Tibial nerve (tissue), 4 donors: ENCODE results near the gene NR3C1. TPM values are rescaled to one million over a fixed set of nuclear protein-coding genes. Genes with fewer than 3 reads are reported as not detected.

Experiments
- DNase-seq, 2 donors: peaks; one replicate each; pipeline ENCODE4 v3.0.0-alpha.2; 2019; ENCODE audit warnings: low spot score in 2 of 2
- H3K27ac ChIP-seq, 4 donors: fragments of 200-600 bp; sonication (generic) in 3 of 4; one replicate each; pipeline ENCODE4 v1.5.1; 2017 to 2019; ENCODE audit warnings: mild to moderate bottlenecking in 1 of 4
- H3K27me3 ChIP-seq, 2 donors: fragments of 200-600 bp; sonication (generic) in 1 of 2; one replicate each; pipeline versions ENCODE4 v1.5.1 to v1.6.0; 2017 to 2019
- H3K36me3 ChIP-seq, 3 donors: fragments of 200-600 bp; sonication (generic); one replicate each; pipeline ENCODE4 v1.5.1; 2018 to 2019
- H3K4me1 ChIP-seq, 4 donors: fragments of 200-600 bp; sonication (generic) in 3 of 4; one replicate each; pipeline ENCODE4 v1.5.1; 2017 to 2019
- H3K4me3 ChIP-seq, 4 donors: fragments of 200-600 bp; sonication (generic) in 3 of 4; one replicate each; pipeline ENCODE4 v1.5.1; 2017 to 2019; ENCODE audit warnings: mild to moderate bottlenecking in 1 of 4, moderate library complexity in 1 of 4
- H3K9me3 ChIP-seq, 4 donors: fragments of 200-600 bp; sonication (generic) in 3 of 4; one replicate each; pipeline ENCODE4 v1.5.1; 2017 to 2019
- CTCF ChIP-seq, 5 experiments: fragments of 200-600 bp in 3 of 5; fragments of 450-650 bp in 2 of 5; sonication (generic) in 3 of 5; IDR thresholded peaks; one replicate each; pipeline ENCODE4 v1.5.1; 2016 to 2019; ENCODE audit warnings: antibody characterized with exemption in 5 of 5, mild to moderate bottlenecking in 3 of 5, moderate library complexity in 2 of 5
- EP300 ChIP-seq, 2 donors: sonication (generic); formaldehyde crosslinking; IDR thresholded peaks; one replicate each; pipeline ENCODE4 v1.6.1; 2017; ENCODE audit warnings: antibody characterized with exemption in 2 of 2, mild to moderate bottlenecking in 1 of 2
- POLR2A ChIP-seq, 2 donors: fragments of 450-650 bp; IDR thresholded peaks; one replicate each; pipeline ENCODE4 v1.6.1; 2017; ENCODE audit warnings: antibody characterized with exemption in 2 of 2, mild to moderate bottlenecking in 2 of 2, moderate library complexity in 2 of 2
- WGBS, 2 donors: methylation state at CpG; one replicate each; pipeline ENCODE4 v1.1.5; 2018; 5-methylcytosine and 5-hydroxymethylcytosine counted together
- total RNA-seq, 4 donors: library from RNA; depleted of rRNA; stranded (reverse); fragments of >200 nt; gene quantifications; one replicate each; pipeline ENCODE4 v1.1.0, GENCODE V29; 2016

The NR3C1 gene
- total RNA-seq, 4 donors from 2014 or later = 47.1 to 86.2 (median 75.8) TPM

- no peak for TF ChIP-seq EP300 (IDR thresholded peaks at IDR 0.05)
- no peak for TF ChIP-seq POLR2A (IDR thresholded peaks at IDR 0.05)
- TF ChIP-seq CTCF (IDR thresholded peaks at IDR 0.05) = no peak
- Histone ChIP-seq H3K9me3 (no peaks in the 10 kb centered on the region), H3K4me1 (peaks cover 0 to 6% (median 2%) of the 10 kb centered on the region in 4 donors), H3K36me3 (peaks cover 0 to 67% (median 8%) of the 10 kb centered on the region in 3 donors), H3K4me3 (no peak overlapping the region), H3K27me3 (no peaks in the 10 kb centered on the region), H3K27ac (no peak overlapping the region)
- DNase-seq = no peak
- 85 to 87% methylated on average over 2 of the region's 2 CpGs for WGBS, 2 donors
Measured at GRCh38 chr5:143290125-143290524, 113.4 kb downstream of the NR3C1 start.

GRCh38 chr5:143284521-143284920 lies 119.0 kb downstream of the NR3C1 start:
- Histone ChIP-seq H3K27me3 (no peaks in the 10 kb centered on the region), H3K9me3 (peaks cover 0 to 7% (median 0%) of the 10 kb centered on the region in 4 donors), H3K4me3 (no peak overlapping the region), H3K4me1 (peaks cover 0 to 7% (median 2%) of the 10 kb centered on the region in 4 donors), H3K27ac (no peak overlapping the region), H3K36me3 (peaks cover 0 to 36% (median 15%) of the 10 kb centered on the region in 3 donors)
- WGBS, 2 donors = 71 to 88% methylated on average over 3 of the region's 3 CpGs
- DNase-seq = no peak
- no peak for TF ChIP-seq POLR2A (IDR thresholded peaks at IDR 0.05)
- TF ChIP-seq CTCF (IDR thresholded peaks at IDR 0.05) = no peak
- no peak for TF ChIP-seq EP300 (IDR thresholded peaks at IDR 0.05)

- Histone ChIP-seq H3K4me1 (peaks cover 0 to 7% (median 2%) of the 10 kb centered on the region in 4 donors), H3K9me3 (peaks cover 0 to 7% (median 0%) of the 10 kb centered on the region in 4 donors), H3K27me3 (no peaks in the 10 kb centered on the region), H3K27ac (no peak overlapping the region), H3K36me3 (peaks cover 0 to 37% (median 15%) of the 10 kb centered on the region in 3 donors), H3K4me3 (no peak overlapping the region)
- TF ChIP-seq POLR2A (IDR thresholded peaks at IDR 0.05) (no peak), CTCF (IDR thresholded peaks at IDR 0.05) (no peak), EP300 (IDR thresholded peaks at IDR 0.05) (no peak)
- DNase-seq = no peak
- 98 to 99% methylated on average over 4 of the region's 4 CpGs for WGBS, 2 donors
Measured at GRCh38 chr5:143284002-143284401, 119.5 kb downstream of the NR3C1 start.

- DNase-seq = no peak
- 92 to 97% methylated on average over 3 of the region's 3 CpGs for WGBS, 2 donors
- peaks cover 0 to 7% (median 2%) of the 10 kb centered on the region in 4 donors for H3K4me1 ChIP-seq
- H3K9me3 ChIP-seq = peaks cover 0 to 7% (median 0%) of the 10 kb centered on the region in 4 donors
- H3K4me3 ChIP-seq = no peak overlapping the region
- no peaks in the 10 kb centered on the region for H3K27me3 ChIP-seq
- peaks cover 0 to 32% (median 15%) of the 10 kb centered on the region in 3 donors for H3K36me3 ChIP-seq
- TF ChIP-seq EP300 (IDR thresholded peaks at IDR 0.05) = no peak
- no peak for TF ChIP-seq CTCF (IDR thresholded peaks at IDR 0.05)
- no peak for TF ChIP-seq POLR2A (IDR thresholded peaks at IDR 0.05)
- H3K27ac ChIP-seq = no peak overlapping the region
Measured at GRCh38 chr5:143281226-143281625, 122.3 kb downstream of the NR3C1 start.

GRCh38 chr5:143279698-143280097 lies 123.8 kb downstream of the NR3C1 start:
- no peak for DNase-seq
- Histone ChIP-seq H3K4me1 (no peaks in the 10 kb centered on the region), H3K27ac (no peak overlapping the region), H3K4me3 (no peak overlapping the region), H3K36me3 (peaks cover 0 to 31% (median 15%) of the 10 kb centered on the region in 3 donors), H3K9me3 (peaks cover 0 to 7% (median 0%) of the 10 kb centered on the region in 4 donors), H3K27me3 (no peaks in the 10 kb centered on the region)
- no peak for TF ChIP-seq CTCF (IDR thresholded peaks at IDR 0.05)
- no peak for TF ChIP-seq POLR2A (IDR thresholded peaks at IDR 0.05)
- TF ChIP-seq EP300 (IDR thresholded peaks at IDR 0.05) = no peak
- WGBS, 2 donors = 56 to 60% methylated on average over 2 of the region's 2 CpGs
